IMR-90 (cell line): ENCODE data around the gene FAM204A. TPM values are rescaled to one million over a fixed set of nuclear protein-coding genes. Genes with fewer than 3 reads are reported as not detected.

Experiments
- ATAC-seq: fragments of 200-7000 bp; cut with Tn5 transposase; 2 replicates; pipeline ENCODE4 v1.9.1; 2020; ENCODE audit warnings: low read depth, mild to moderate bottlenecking, moderate library complexity
- BruUV-seq: library from RNA; stranded (reverse); fragments of 400-500 nt; replicated peaks from 2 replicates; lab custom pipeline; 2021; lab: Mats Ljungman, UMichigan
- CTCF ChIA-PET: fragments of 300-600 bp; formaldehyde crosslinking; extraction: SDS; loops from one replicate; lab custom pipeline; 2021; ENCODE audit warnings: antibody characterized with exemption; lab: Yijun Ruan, JAX
- POLR2A ChIA-PET: fragments of 300-600 bp; sonication (Branson Sonifier 250); formaldehyde crosslinking; loops from one replicate; lab custom pipeline; 2022; ENCODE audit warnings: antibody characterized with exemption; ENCODE audit not compliant: unreplicated experiment; lab: Charles Lee
- DNase-seq: peaks from one replicate; pipeline ENCODE4 v3.0.0; 2013
- H2AFZ ChIP-seq: replicated peaks from 2 replicates; pipeline ENCODE3; 2013; ENCODE audit warnings: low read length, mild to moderate bottlenecking; ENCODE audit not compliant: poor library complexity
- H2AK5ac ChIP-seq: 2 replicates; pipeline ENCODE4 v1.6.1; 2013; ENCODE audit warnings: low read depth, low read length, inconsistent platforms
- H2AK9ac ChIP-seq: replicated peaks from 2 replicates; pipeline ENCODE3; 2013; ENCODE audit warnings: mild to moderate bottlenecking, low read depth, low read length, moderate library complexity; ENCODE audit not compliant: poor library complexity
- H2BK120ac ChIP-seq: 2 replicates; pipeline ENCODE4 v1.6.1; 2013; ENCODE audit warnings: low read depth, low read length, inconsistent platforms
- H2BK15ac ChIP-seq: 3 replicates; pipeline ENCODE4 v1.6.1; 2013; ENCODE audit warnings: low read depth, low read length, inconsistent platforms
- H2BK20ac ChIP-seq: 2 replicates; pipeline ENCODE4 v1.6.1; 2013; ENCODE audit warnings: low read depth, mild to moderate bottlenecking, inconsistent platforms, low read length, moderate library complexity
- H2BK5ac ChIP-seq: 2 replicates; pipeline ENCODE4 v1.6.1; 2013; ENCODE audit warnings: mild to moderate bottlenecking, low read depth, low read length, inconsistent platforms; ENCODE audit not compliant: poor library complexity, severe bottlenecking
- H3K14ac ChIP-seq: replicated peaks from 2 replicates; pipeline ENCODE4 v1.6.1; 2013; ENCODE audit warnings: low read depth, low read length, inconsistent platforms
- H3K18ac ChIP-seq: 2 replicates; pipeline ENCODE4 v1.6.1; 2013; ENCODE audit warnings: low read depth, low read length, control low read depth
- H3K23ac ChIP-seq: 2 replicates; pipeline ENCODE4 v1.6.1; 2013; ENCODE audit warnings: low read depth, low read length, inconsistent platforms
- H3K27ac ChIP-seq: 2 replicates; pipeline ENCODE4 v1.5.1; 2013; ENCODE audit warnings: mild to moderate bottlenecking, control low read depth, low read length; ENCODE audit not compliant: insufficient read depth
- H3K27me3 ChIP-seq: 2 replicates; pipeline ENCODE4 v1.6.1; 2013; ENCODE audit warnings: low read length; ENCODE audit not compliant: control insufficient read depth, insufficient read depth
- H3K36me3 ChIP-seq: 2 replicates; pipeline ENCODE4 v1.6.1; 2013; ENCODE audit warnings: low read length, mixed read lengths; ENCODE audit not compliant: control insufficient read depth, insufficient read depth
- H3K4ac ChIP-seq: 2 replicates; pipeline ENCODE4 v1.6.1; 2013; ENCODE audit warnings: low read depth, low read length, inconsistent platforms
- H3K4me1 ChIP-seq: 2 replicates; pipeline ENCODE4 v1.6.1; 2013; ENCODE audit warnings: low read length, mixed read lengths; ENCODE audit not compliant: control insufficient read depth, insufficient read depth
- H3K4me2 ChIP-seq: 2 replicates; pipeline ENCODE4 v1.6.1; 2013; ENCODE audit warnings: low read depth, mild to moderate bottlenecking, control low read depth, low read length, moderate library complexity
- H3K4me3 ChIP-seq: 2 replicates; pipeline ENCODE4 v1.5.1; 2013; ENCODE audit warnings: low read depth, mild to moderate bottlenecking, control low read depth, low read length, moderate library complexity; ENCODE audit not compliant: insufficient read depth
- H3K56ac ChIP-seq: 2 replicates; pipeline ENCODE4 v1.6.1; 2013; ENCODE audit warnings: low read length, inconsistent platforms; ENCODE audit not compliant: insufficient read depth; ENCODE audit errors: extremely low read depth
- H3K79me1 ChIP-seq, 2 experiments: 2 replicates each; pipeline ENCODE4 v1.6.1; 2013; ENCODE audit warnings: low read length in 2 of 2, inconsistent platforms in 1 of 2, low read depth in 1 of 2
- H3K9ac ChIP-seq: 2 replicates; pipeline ENCODE4 v1.6.1; 2013; ENCODE audit warnings: low read depth, low read length, control low read depth
- H3K9me1 ChIP-seq: 2 replicates; pipeline ENCODE4 v1.6.1; 2013; ENCODE audit warnings: low read length, inconsistent platforms; ENCODE audit not compliant: insufficient read depth
- H3K9me3 ChIP-seq: 2 replicates; pipeline ENCODE4 v1.6.1; 2013; ENCODE audit warnings: low read length; ENCODE audit not compliant: control insufficient read depth, insufficient read depth
- H4K20me1 ChIP-seq: 2 replicates; pipeline ENCODE4 v1.6.1; 2013; ENCODE audit warnings: low read length, inconsistent platforms; ENCODE audit not compliant: insufficient read depth
- H4K5ac ChIP-seq: 2 replicates; pipeline ENCODE4 v1.6.1; 2013; ENCODE audit warnings: mild to moderate bottlenecking, low read depth, low read length, control low read depth
- H4K8ac ChIP-seq, 2 experiments: 2 replicates each; pipeline ENCODE4 v1.6.1; 2013; ENCODE audit warnings: low read depth in 2 of 2, low read length in 2 of 2, control low read depth in 1 of 2, inconsistent platforms in 1 of 2
- H4K91ac ChIP-seq: 2 replicates; pipeline ENCODE4 v1.6.1; 2013; ENCODE audit warnings: low read depth, low read length, inconsistent platforms; ENCODE audit not compliant: insufficient read depth
- BHLHE40 ChIP-seq: fragments of 150-350 bp; IDR thresholded peaks from 2 replicates; pipeline ENCODE4 v1.6.1; 2016; ENCODE audit warnings: mild to moderate bottlenecking, low read depth, low read length
- CEBPB ChIP-seq: IDR thresholded peaks from 2 replicates; pipeline ENCODE4 v1.6.1; 2012; ENCODE audit warnings: low read depth, low read length, improper control_type of control experiment
- CHD1 ChIP-seq: IDR thresholded peaks from 2 replicates; pipeline ENCODE4 v1.6.1; 2012; ENCODE audit warnings: low read depth, low read length, improper control_type of control experiment
- FOS ChIP-seq: fragments of 150-350 bp; IDR thresholded peaks from 2 replicates; pipeline ENCODE4 v1.6.1; 2016; ENCODE audit warnings: low read depth, low read length
- MAFK ChIP-seq: IDR thresholded peaks from 2 replicates; pipeline ENCODE4 v1.6.1; 2012; ENCODE audit warnings: low read depth, low read length, improper control_type of control experiment
- MAZ ChIP-seq: IDR thresholded peaks from 2 replicates; pipeline ENCODE4 v1.6.1; 2012; ENCODE audit warnings: low read depth, mild to moderate bottlenecking, low read length, improper control_type of control experiment, moderate library complexity, borderline replicate concordance
- MXI1 ChIP-seq: IDR thresholded peaks from 2 replicates; pipeline ENCODE4 v1.6.1; 2012; ENCODE audit warnings: low read depth, mild to moderate bottlenecking, low read length, moderate library complexity, borderline replicate concordance
- NFE2L2 ChIP-seq: fragments of 150-350 bp; IDR thresholded peaks from 2 replicates; pipeline ENCODE4 v1.6.1; 2016; ENCODE audit warnings: low read depth, mild to moderate bottlenecking, low read length
- POLR2A ChIP-seq: IDR thresholded peaks from 2 replicates; pipeline ENCODE4 v1.6.1; 2012; ENCODE audit warnings: mild to moderate bottlenecking, low read depth, low read length
- RAD21 ChIP-seq: IDR thresholded peaks from 2 replicates; pipeline ENCODE4 v1.6.1; 2012; ENCODE audit warnings: low read length, improper control_type of control experiment
- RCOR1 ChIP-seq: IDR thresholded peaks from 2 replicates; pipeline ENCODE4 v1.6.1; 2012; ENCODE audit warnings: mild to moderate bottlenecking, low read length, improper control_type of control experiment; ENCODE audit not compliant: insufficient replicate concordance
- RFX5 ChIP-seq: IDR thresholded peaks from 2 replicates; pipeline ENCODE4 v1.8.0; 2012; ENCODE audit warnings: low read depth, mild to moderate bottlenecking, low read length, moderate library complexity
- SMC3 ChIP-seq: fragments of 150-350 bp; IDR thresholded peaks from 2 replicates; pipeline ENCODE4 v1.6.1; 2016; ENCODE audit warnings: low read depth, mild to moderate bottlenecking, antibody characterized with exemption, low read length, moderate library complexity
- WGBS, 2 experiments: methylation state at CpG; one replicate each; pipeline versions ENCODE4 v1.1.5 to v1.1.7; 2013; ENCODE audit warnings: missing lambda C conversion rate in 2 of 2; ENCODE audit not compliant: insufficient read length in 1 of 2; ENCODE audit errors: extremely low coverage in 2 of 2; 5-methylcytosine and 5-hydroxymethylcytosine counted together
- dilution Hi-C: fragments of 300-500 bp; cut with HindIII; formaldehyde crosslinking; loops from one replicate; pipeline ENCODE4 v1.14.3; 2018; ENCODE audit warnings: low sequenced_read_pairs; ENCODE audit not compliant: unreplicated experiment
- in situ Hi-C: fragments of 300-500 bp; cut with MboI; formaldehyde crosslinking; loops from 3 replicates; pipeline ENCODE4 v1.14.3; 2019; ENCODE audit warnings: low sequenced_read_pairs, inconsistent platforms, mixed read lengths
- intact Hi-C: fragments of 100-400 bp; cut with micrococcal nuclease; formaldehyde crosslinking; loops from 2 replicates; pipeline ENCODE4 v1.10.0; 2022
- polyA plus RNA-seq, 3 experiments: library from polyadenylated mRNA; depleted of rRNA; stranded (reverse); fragments of >200 nt; gene quantifications; 2 replicates each; pipeline ENCODE4 v1.2.3, GENCODE V29; 2012; ENCODE audit warnings: low replicate concordance in 1 of 3
- total RNA-seq: library from RNA; depleted of rRNA; stranded (reverse); fragments of >200 nt; gene quantifications from 2 replicates; pipeline ENCODE4 v1.2.3, GENCODE V29; 2012
- TF ChIP-seq, protein P1 (sequence below): fragments of 150-350 bp; IDR thresholded peaks from 2 replicates; pipeline ENCODE4 v1.6.1; 2017; ENCODE audit warnings: mild to moderate bottlenecking, antibody characterized with exemption, low read length, low read depth
- TF ChIP-seq, protein P2 (sequence below): conservative IDR thresholded peaks from 2 replicates; pipeline ENCODE4 v1.5.1; 2012; ENCODE audit warnings: mild to moderate bottlenecking, low read depth, low read length, improper control_type of control experiment
- TF ChIP-seq, protein P3 (sequence below): fragments of 150-350 bp; IDR thresholded peaks from 2 replicates; pipeline ENCODE4 v1.6.1; 2016; ENCODE audit warnings: low read depth, mild to moderate bottlenecking, low read length, moderate library complexity, borderline replicate concordance

The FAM204A gene
- total and polyA plus RNA-seq, 2 of the 4 experiments (the other 2 are of a cell fraction) = 23.6 to 54.3 TPM

DNA sequence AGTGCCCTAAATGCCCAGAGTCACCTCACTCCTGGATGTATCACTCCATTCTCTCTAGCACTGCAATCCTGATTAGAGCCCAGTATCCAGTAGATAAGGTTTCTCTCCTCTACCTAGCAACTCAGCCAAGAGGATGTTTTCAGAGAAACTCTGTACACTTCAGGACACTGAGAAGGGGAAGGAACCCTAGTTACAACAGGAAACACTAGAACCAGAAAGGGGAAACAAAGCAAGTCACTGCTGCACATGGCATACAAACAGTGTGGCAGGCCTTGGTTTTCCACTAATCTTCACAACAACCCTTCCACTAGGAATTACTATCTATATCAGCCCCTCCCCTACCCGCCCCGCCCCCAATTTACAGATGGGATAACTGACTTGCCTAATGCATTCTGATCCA, 1.6 kb downstream of the FAM204A start:
- Histone ChIP-seq H3K9me1 (no peaks in the 10 kb centered on the region), H2AK5ac (no peak overlapping the region), H2AK9ac (no peak overlapping the region), H3K27me3 (no peaks in the 10 kb centered on the region), H3K9me3 (no peaks in the 10 kb centered on the region), H3K4me1 (no peaks in the 10 kb centered on the region), H3K27ac (no peak overlapping the region), H3K56ac (no peak overlapping the region), H3K4me3 (no peak overlapping the region), H2BK120ac (no peak overlapping the region), H3K18ac (no peak overlapping the region), H4K91ac (no peak overlapping the region), H2BK15ac (no peak overlapping the region), H3K4ac (no peak overlapping the region), H3K36me3 (peaks cover 6% of the 10 kb centered on the region), H4K20me1 (no peaks in the 10 kb centered on the region), H4K8ac (no peak overlapping the region), H2BK5ac (no peak overlapping the region), H3K9ac (no peak overlapping the region), H2AFZ (no peak overlapping the region), H4K5ac (no peak overlapping the region), H3K79me1 (peaks cover 8 to 18% of the 10 kb centered on the region in 2 experiments), H3K4me2 (no peak overlapping the region), H2BK20ac (no peak overlapping the region), H3K14ac (no peak overlapping the region), H3K23ac (no peak overlapping the region)
- DNase-seq (no peak), ATAC-seq (no peak)
- TF ChIP-seq, protein P1, sequence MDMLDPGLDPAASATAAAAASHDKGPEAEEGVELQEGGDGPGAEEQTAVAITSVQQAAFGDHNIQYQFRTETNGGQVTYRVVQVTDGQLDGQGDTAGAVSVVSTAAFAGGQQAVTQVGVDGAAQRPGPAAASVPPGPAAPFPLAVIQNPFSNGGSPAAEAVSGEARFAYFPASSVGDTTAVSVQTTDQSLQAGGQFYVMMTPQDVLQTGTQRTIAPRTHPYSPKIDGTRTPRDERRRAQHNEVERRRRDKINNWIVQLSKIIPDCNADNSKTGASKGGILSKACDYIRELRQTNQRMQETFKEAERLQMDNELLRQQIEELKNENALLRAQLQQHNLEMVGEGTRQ = no peak
- no peak for TF ChIP-seq MAZ
- no peak for TF ChIP-seq RAD21
- no peak for TF ChIP-seq SMC3
- no peak for TF ChIP-seq POLR2A
- TF ChIP-seq, protein P2, sequence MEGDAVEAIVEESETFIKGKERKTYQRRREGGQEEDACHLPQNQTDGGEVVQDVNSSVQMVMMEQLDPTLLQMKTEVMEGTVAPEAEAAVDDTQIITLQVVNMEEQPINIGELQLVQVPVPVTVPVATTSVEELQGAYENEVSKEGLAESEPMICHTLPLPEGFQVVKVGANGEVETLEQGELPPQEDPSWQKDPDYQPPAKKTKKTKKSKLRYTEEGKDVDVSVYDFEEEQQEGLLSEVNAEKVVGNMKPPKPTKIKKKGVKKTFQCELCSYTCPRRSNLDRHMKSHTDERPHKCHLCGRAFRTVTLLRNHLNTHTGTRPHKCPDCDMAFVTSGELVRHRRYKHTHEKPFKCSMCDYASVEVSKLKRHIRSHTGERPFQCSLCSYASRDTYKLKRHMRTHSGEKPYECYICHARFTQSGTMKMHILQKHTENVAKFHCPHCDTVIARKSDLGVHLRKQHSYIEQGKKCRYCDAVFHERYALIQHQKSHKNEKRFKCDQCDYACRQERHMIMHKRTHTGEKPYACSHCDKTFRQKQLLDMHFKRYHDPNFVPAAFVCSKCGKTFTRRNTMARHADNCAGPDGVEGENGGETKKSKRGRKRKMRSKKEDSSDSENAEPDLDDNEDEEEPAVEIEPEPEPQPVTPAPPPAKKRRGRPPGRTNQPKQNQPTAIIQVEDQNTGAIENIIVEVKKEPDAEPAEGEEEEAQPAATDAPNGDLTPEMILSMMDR = no peak
- no peak for TF ChIP-seq NFE2L2
- no peak for TF ChIP-seq CHD1
- TF ChIP-seq CEBPB = no peak
- TF ChIP-seq BHLHE40 = no peak
- no peak for TF ChIP-seq MXI1
- TF ChIP-seq RCOR1 = no peak
- TF ChIP-seq FOS = no peak
- no peak for TF ChIP-seq MAFK
- no peak for TF ChIP-seq RFX5
- TF ChIP-seq, protein P3, sequence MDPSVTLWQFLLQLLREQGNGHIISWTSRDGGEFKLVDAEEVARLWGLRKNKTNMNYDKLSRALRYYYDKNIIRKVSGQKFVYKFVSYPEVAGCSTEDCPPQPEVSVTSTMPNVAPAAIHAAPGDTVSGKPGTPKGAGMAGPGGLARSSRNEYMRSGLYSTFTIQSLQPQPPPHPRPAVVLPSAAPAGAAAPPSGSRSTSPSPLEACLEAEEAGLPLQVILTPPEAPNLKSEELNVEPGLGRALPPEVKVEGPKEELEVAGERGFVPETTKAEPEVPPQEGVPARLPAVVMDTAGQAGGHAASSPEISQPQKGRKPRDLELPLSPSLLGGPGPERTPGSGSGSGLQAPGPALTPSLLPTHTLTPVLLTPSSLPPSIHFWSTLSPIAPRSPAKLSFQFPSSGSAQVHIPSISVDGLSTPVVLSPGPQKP = no peak
- CTCF ChIA-PET = no interaction called here
- intact Hi-C loops = no loop called here
- in situ Hi-C loops = no loop called here
- no TSS peak for BruUV-seq
- no CpG with 5 or more reads among the region's 2 CpGs for WGBS, 2 experiments
- dilution Hi-C loops = no loop called here
- POLR2A ChIA-PET = no interaction called here
